Measurements from ENCODE around the gene GRID1.
"Not testable (repeated sequence)": the region's sequence is repeated elsewhere in the genome, so short reads cannot be mapped to it uniquely, and the experiment has no call there.

GRCh38 chr10:85699066-85699465, 667.5 kb downstream of the GRID1 start:
- not testable (repeated sequence) for TF ChIP-seq CTCF, POLR2A (IDR thresholded peaks at IDR 0.05)

All from lower leg skin (tissue), 3 donors.